HUDEP-2 (cell line): ENCODE results near the gene MEF2B.

ENCODE experiments used
- DNase-seq, 76 experiments: peaks; one replicate each; lab custom pipeline; 2025; ENCODE audit not compliant: unreplicated experiment in 76 of 76; lab: John Stamatoyannopoulos, UW

MEF2B gene

DNA sequence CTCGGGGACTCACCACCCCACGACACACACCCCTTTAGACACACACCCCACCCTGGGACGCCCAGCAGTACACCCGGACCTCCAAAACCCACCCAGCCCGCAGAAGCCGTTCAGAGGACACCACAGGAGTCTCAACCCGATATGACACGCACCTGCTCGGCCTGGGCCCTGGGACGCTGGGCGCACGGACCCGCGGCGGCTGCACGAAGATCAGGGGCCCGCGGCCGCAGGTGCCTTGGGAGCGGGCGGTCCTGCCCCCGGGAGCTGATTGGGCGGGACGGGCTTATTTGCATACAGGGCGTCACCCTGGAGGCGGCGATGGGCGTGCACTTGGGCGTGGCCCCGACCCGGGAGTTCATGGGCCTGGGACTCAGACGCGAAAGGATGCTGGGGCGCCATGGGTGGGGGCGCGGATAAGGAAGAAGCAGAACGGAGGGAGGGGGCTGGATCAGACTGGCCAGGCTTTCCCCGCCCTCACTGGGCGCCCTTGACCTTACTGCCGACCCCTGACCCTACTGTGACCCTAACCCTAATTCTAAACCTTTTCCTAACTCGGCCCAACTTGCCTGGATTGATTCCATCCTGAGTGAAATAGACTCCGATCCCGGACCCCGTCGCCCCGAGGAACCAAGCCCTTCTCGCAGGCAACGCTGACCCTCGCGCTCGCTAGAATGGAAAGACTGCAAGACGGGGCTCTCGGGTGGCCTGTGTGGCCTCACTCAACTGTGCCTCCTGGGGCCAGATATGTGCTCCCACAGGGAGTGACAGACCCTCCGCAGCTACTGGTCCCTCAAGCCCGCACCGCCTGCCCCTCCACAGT is at the start of gene MEF2B:
Gene MEF2B, minus strand, starts transcription at position 211 of the 820 bp plus-strand sequence. CDS start 19,528 bp downstream, outside the sequence.
- DNase-seq = peak in 71 of 76 experiments; percentile 35 to 91 (median 80)

GRCh38 chr19:19218911-19219310 is 48.8 kb upstream of the MEF2B start:
- no peak for DNase-seq

DNA sequence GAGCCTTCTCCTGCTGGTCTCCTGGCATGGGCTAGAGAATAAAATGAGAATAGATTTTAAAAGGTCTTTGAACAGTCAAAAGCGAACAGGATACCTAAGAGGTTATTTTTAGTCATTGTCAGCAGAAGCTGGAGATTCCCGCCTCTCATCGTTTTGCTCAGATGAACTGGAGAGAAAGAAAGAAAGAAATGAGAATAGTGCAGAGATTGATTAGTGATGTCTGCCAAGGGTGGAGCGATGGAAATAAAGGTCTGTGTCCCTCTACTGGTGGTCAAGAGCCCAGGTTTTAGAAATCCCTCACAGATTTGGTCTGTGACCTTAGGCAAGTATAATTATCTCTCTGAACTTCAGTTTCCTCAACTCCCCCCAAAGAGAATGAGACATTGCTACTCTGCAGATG is 47.0 kb upstream of the MEF2B start:
- peak in 10 of 76 experiments; percentile 15 to 48 (median 27) for DNase-seq

DNA sequence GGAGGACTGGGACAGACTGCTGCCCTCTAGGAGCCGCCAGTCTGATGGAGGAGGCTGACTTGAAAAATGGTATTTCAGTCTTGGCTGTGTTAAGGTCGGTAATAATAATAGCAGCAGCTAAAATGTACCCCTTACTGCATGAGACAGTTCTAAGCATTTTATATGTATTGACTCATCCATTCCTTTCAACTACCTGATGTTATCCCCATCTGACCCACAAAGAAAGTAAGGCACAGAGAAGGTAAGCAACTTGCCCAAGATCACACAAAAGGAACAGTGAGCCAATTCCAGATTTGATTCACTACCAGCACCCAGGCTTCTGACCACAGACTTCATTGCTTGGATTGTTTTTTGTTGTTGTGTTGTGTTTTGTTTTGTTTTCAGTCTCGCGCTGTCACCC is 45.7 kb upstream of the MEF2B start:
- DNase-seq = no peak

DNA sequence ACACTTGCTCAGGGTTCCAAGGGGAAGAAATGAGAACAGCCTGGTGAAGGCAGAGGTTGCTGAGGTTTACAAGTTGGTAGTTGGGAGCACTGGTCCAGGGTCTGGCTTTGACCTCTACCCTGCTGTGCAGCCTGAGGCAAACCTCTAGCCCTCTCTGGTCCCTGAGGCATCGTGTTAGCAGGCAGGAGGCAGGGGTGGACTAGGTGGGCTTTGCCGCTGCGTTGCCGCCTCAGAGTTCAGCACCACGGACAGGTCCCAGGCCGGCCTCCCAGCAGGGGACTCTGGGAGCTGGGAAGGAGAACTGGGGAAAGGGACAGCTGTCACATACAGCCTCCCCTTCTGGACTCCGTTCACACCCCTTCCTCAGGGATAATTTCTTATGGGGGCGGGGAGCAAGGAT is 44.8 kb upstream of the MEF2B start:
- peak in 47 of 76 experiments; percentile 7 to 68 (median 41) for DNase-seq

DNA sequence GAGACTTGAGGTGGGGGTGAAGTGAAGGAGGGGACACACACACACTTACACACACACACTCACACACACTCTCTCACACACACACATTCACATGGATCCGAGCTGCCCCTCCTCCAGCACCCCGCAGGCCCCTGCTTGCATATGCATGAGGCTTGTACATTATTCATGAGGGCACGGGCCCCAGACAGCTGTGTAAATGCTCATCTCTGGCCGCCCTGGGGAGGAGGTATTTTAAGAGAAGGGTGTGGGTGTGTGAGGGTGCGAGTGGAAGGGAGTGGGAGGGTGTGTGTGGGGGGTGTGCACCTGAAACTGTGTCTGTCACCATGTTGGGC is 44.1 kb upstream of the MEF2B start:
- no peak for DNase-seq

- no peak for DNase-seq
Measured at GRCh38 chr19:19213426-19214158, 43.5 kb upstream of the MEF2B start.

DNA sequence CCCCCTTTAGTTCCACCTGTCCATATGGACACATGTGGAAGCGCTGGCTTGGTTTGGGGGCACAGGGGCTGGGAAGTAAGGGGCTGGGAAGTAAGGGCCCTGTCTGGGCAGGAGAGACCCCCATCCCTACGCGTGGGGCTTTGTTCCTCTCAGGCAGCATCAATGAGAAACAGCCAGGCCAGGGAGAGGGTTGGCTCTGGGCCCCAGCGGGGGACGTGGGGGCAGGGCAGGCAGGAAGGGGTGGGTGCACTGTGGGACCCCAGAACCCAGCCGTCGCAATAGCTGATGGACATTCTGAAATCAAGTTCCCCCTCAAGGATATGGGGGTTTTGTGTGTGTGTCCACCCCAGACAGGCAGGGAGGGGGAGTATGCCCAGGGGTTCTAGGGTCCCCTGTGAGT is 42.9 kb upstream of the MEF2B start:
- DNase-seq = no peak

GRCh38 chr19:19211499-19212420 is 41.7 kb upstream of the MEF2B start, which contains the start of gene NCAN:
NCAN (plus strand) TSS chr19:19211958; CDS start chr19:19216954, 4,996 bp downstream.
- DNase-seq = no peak

DNA sequence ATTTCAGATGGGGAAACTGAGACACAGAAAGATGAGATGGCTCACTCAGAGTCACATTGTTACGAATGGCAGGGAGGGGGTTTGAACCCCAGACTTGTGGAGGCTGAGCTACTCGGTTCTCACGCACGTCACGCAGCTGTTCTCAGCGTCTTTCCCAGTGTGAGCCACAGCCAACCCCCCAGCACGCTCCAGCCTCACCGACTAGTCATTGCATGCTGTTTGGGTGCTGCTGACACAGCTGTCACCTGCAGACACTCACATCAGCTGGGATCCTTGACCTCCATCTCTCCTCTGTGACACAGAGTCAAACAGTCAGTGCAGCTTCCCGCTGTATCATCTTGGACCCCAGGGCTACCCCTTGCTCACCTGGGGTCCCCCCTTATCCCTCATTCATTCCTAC is 39.3 kb upstream of the MEF2B start:
- no peak for DNase-seq

DNA sequence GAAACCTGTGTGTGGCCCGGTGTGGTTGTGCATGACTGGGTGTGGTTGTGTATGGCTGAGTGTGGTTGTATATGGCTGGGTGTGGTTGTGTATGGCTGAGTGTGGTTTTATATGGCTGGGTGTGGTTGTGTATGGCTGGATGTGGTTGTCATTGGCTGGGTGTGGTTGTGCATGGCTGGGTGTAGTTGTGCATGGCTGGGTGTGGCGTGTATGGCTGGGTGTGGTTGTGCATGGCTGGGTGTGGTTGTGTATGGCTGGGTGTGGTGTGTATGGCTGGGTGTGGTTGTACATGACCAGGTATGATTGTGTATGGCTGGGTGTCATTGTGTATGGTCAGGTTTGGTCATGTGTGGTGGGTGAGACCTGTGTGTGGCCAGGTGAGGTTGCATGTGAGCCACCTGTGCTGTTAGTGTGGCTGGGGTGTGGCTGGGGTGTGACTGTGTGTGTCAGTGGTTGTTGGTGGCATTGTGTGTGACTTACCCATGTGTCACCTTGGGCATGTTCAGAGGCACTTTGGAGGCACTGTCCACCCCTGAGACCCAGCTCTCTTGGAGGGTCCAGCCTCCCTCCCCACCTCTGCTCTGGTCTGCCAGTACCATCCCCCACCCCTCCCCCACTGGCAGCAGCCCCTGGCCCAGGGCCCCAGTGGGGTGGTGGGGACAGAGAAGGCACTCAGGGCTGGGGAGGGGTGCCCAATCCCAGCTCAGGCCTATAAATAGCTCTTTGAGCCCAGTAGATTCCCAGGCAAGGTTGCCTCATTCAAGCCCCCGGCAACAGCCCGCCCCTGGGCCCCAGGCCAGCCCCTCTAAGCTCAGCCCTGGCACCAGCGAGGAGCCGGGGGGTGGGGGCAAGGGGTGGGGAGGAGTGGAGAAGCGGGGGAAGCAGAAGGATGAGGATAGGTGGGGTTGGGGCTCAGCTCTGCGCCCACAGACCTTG is 37.8 kb upstream of the MEF2B start:
- DNase-seq = peak in 58 of 76 experiments; percentile 20 to 82 (median 52)

DNA sequence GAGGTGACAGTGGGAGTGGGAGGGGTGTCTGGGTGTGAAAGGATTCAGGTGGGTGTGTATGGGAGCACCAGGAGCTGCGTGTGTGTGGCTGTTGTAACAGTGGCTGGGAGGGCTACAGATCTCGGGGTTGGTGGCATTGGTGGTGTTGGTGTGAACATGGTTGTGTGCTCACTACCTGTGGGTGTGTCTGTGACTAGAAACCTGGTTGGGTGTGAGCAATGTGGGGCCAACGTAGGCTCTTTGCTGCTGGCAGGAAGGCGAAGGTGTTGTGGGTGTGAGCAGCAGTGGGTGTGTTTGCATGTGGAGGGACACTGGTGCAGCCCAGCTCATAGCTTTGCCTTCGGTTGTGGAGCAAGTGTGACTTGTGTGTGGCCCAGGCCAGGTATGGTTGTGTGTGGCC is 36.9 kb upstream of the MEF2B start:
- no peak for DNase-seq

GRCh38 chr19:19205416-19206410 is 35.6 kb upstream of the MEF2B start:
- DNase-seq = no peak

DNA sequence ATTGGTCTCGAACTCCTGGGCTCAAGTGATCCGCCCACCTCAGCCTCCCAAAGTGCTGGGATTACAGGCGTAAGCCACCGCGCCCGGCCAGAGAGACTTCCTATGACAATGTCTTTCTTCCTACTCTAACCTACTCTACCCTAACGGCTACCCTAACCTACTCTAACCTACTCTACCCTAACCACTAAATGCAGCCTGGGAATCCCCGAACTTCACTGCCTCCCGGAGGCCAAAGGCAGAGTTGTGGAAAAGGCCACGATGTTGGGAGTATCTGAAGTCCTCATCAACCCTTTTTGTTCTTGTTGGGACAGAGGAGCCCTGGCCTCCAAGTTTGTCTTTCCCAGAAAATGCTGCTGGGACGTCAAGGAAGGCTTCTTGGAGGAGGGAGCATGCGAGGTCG is 34.1 kb upstream of the MEF2B start:
- DNase-seq = no peak

DNA sequence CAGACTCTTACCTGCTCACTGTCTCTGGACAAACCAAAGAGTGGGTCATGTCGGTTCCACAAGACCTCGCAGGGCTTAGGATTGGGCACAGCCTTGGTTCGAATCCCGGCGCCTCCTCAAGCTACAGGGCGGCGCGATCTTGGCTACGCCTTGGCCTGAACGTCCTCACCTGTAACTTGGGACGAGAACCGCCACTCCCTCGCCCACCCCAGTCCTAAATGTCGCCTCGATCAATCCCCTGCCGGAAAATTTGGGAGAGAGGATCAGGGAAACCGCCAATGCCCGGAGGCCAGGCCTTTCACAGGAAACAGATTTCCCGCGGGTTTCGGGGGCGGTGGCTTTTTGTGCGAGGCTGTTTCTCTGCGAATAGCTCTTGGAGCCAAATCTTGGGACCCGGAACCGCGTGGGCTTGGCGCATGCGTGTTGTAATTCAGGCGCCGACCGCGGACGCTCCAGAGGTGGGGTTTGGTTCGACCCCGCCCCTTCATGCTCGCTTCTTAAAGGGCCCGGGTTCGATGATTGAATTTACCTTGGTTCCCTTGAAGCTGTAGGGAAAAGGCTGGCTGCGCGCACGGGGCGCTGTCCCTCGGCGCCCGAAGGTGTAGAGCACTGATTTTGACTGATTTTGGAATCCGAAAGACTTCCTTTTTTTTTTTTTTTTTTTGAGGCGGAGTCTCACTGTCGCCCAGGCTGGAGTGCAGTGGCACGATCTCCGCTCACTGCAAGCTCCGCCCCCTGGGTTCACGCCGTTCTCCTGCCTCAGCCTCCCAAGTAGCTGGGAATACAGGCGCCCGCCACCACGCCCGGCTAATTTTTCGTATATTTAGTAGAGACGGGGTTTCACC is 33.2 kb upstream of the MEF2B start, which contains the start of gene NR2C2AP:
Gene NR2C2AP, minus strand, starts transcription at position 403 of the 845 bp plus-strand sequence. Its CDS starts 354 bp downstream, at position 49.
- DNase-seq = peak in 75 of 76 experiments; percentile 70 to 97 (median 92)

- DNase-seq = peak in 2 of 76 experiments; percentile 16 to 69
Measured at GRCh38 chr19:19202707-19203011, 32.6 kb upstream of the MEF2B start.
